22Rv1 (cell line): Measurements from ENCODE around the gene DUOXA1.
A peak's percentile ranks its signal among the peaks of the same experiment; 100 is the strongest.

Experiments used
- H3K27ac ChIP-seq: fragments of 450-650 bp; 2 replicates; pipeline ENCODE4 v1.5.1; 2017
- CTCF ChIP-seq: fragments of 450-650 bp; IDR thresholded peaks from 2 replicates; pipeline ENCODE4 v1.5.1; 2017; ENCODE audit warnings: mild to moderate bottlenecking
- ZFX ChIP-seq: fragments of 450-650 bp; IDR thresholded peaks from 2 replicates; pipeline ENCODE4 v1.6.1; 2017; ENCODE audit warnings: antibody characterized with exemption, borderline replicate concordance

DUOXA1 gene

GRCh38 chr15:45146405-45146804, 16.7 kb upstream of the DUOXA1 start:
- H3K27ac ChIP-seq, result no peak overlapping the region

GRCh38 chr15:45144775-45145174, 15.1 kb upstream of the DUOXA1 start:
- TF ChIP-seq CTCF (no peak), ZFX (no peak)
- no peak overlapping the region for H3K27ac ChIP-seq

More at GRCh38 chr15:45146405-45146804, 16.7 kb upstream of the DUOXA1 start:
- TF ChIP-seq ZFX, result no peak
- TF ChIP-seq CTCF, result no peak

GRCh38 chr15:45143946-45144345, 14.3 kb upstream of the DUOXA1 start:
- no peak overlapping the region for H3K27ac ChIP-seq
- TF ChIP-seq CTCF (no peak), ZFX (no peak)

GRCh38 chr15:45143056-45143455, 13.4 kb upstream of the DUOXA1 start:
- TF ChIP-seq ZFX (no peak), CTCF (no peak)
- no peak overlapping the region for H3K27ac ChIP-seq

- H3K27ac ChIP-seq, result no peak overlapping the region
- no peak for TF ChIP-seq ZFX
- no peak for TF ChIP-seq CTCF
These were observed 11.7 kb upstream of the DUOXA1 start for GRCh38 chr15:45141386-45141785.

- TF ChIP-seq ZFX (no peak), CTCF (no peak)
- H3K27ac ChIP-seq, result no peak overlapping the region
These were observed 11.0 kb upstream of the DUOXA1 start for GRCh38 chr15:45140557-45141250.

- H3K27ac ChIP-seq, result peak overlapping the region; percentile 60
- TF ChIP-seq CTCF, result no peak
- no peak for TF ChIP-seq ZFX
These were observed 10.1 kb upstream of the DUOXA1 start for GRCh38 chr15:45139770-45140169.
